Skeletal muscle cell (primary cell): ENCODE data around the gene DUS1L.

ENCODE experiments used
- DNase-seq: peaks from one replicate; pipeline ENCODE4 v3.0.0-alpha.2; 2010; ENCODE audit warnings: low read depth
- H3K4me3 ChIP-seq: 2 replicates; pipeline ENCODE4 v1.5.1; 2011; ENCODE audit warnings: low read depth, mild to moderate bottlenecking, control low read depth, low read length, moderate library complexity

DUS1L gene

DNA sequence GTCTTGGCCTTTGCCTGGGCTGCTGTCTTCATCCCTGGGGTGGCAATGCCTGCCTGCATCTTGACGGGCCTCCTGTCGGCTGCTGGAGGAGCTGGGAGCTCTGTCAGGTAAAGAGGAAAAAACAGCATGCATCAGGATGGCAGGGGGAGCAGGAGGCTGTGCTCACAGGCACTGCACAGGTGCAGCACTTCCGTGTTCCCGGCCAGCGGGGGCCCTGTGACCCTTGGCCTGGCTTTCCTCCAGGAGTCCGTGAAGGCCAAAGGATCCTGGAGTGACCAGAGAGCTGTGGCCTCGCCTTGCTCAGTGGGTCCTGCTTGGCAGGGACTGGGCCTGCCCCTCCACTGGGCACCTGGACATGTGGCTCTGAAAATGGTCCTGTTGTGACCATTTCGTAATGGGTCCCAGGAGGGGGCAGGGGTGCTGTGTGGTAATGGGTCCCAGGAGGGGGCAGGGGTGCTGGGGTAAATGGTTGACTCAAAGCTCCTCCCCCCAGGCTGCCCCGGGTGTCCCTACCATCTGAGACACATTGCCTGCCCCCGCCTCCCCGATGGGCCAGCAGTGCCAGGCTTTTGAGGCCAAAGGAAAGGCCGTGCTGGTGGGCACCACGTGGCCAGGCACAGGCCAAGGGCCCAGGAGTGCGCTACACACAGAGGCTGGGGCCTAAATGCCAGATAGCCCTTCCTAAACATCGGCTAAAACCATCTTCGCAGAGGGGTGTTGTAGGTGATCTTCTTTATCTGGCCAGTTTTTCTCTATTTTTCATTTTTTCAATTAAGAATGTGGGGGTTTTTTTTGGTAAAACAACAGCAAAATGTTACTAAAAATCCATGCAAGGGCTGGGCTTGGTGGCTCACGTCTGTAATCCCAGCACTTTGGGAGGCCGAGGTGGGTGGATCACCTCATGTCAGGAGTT lies 36.4 kb upstream of the DUS1L start:
- DNase-seq = no peak
- no peak overlapping the region for H3K4me3 ChIP-seq

DNA sequence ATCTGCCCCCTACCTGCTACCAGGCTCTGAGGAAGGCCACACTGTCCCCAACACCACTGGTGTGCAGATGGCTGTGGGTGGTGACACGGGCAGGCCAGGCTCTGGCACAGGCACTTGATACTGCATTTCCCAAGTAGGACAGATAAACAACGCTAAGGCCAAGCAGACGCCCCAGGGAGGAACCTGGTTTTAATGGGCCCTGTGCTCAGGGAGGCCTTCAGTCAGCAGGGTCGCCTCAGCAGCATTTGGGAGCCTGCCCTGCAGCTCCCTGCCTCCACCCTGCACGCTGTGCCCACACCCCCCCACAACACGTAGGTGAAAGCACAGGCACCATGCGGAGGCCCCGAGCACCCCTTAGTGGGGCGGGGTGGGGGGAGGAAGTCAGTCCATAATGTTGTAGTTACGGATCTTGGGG lies 35.7 kb upstream of the DUS1L start:
- H3K4me3 ChIP-seq = no peak overlapping the region
- DNase-seq = no peak

DNA sequence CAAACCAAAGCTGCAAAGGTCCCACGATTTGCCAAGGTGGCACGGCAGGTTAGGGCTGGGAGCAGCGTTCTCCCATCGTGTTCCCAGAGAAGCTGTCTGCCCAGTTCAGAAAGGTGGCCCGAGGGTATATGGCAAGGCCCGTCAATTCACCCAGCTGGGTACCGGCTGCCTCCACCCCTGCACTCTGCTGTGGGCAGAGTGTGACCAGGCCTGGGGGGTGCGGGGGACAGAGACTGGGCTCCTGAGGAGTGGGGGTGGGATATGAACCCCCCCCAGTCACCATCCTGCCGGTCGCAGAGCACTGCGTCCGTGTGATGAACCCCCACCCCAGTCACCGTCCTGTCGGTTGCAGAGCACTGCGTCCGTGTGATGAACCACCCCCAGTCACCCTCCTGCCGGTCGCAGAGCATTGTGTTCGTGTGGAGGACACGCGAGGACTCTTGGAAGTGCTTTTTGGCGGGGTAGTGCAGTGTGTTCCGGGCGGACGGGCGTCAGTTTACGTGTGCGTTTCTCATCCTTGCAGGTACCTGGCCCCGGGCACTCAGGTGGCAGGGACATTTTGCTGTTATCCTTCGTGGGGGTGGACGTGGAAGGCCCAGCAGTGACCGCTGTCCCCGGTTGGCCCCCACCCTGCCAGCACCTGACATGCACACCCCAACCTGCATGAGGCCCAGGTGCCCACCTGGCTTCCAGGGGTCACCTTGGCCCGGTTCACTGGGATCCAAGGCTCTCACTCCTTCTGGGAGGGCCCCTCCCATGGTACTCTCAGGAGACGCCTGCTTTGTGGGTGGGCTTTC lies 35.1 kb upstream of the DUS1L start:
- H3K4me3 ChIP-seq = no peak overlapping the region
- no peak for DNase-seq

DNA sequence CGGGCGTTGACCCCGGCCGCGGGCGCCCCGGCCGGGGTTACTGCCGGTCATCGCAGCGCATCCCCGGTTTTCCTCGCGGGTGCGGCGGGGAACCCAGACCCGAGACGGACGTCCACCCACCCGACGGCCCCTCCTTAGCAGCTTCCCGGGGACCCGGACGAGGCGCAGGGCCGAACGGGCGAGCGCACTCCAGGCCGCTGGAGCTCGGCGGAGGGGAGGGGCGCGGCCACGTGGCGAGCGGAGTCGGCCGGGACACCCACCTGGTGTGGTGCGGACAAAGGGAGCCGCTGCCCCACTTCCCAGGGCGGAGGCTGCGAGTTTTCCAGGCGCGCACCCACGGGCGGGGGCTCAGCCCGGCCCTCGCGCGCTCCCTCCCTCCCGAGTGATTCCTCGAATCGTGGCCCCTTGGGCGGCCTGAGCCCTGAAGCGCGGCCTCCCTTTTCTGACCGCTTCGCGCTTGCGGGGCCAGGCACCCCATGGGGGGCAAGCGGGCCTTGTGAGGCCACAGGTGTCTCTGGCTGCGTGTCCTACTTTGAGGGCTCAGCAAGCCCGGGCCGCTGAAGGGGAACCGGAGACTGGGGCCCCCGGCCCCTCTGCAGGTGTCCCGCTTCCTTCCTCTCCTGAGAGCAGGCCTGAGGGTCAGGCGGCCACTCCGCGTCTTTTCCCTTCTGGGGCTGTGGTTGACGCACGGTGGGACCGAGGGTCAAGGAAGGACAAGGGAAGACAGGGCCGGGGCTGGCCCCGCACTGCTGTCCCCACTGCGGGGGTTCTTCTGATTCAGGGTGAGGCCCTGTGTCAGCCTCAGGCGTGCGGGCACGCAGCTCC lies 33.5 kb upstream of the DUS1L start:
- peak overlapping the region; percentile 54 for H3K4me3 ChIP-seq
- no peak for DNase-seq

DNA sequence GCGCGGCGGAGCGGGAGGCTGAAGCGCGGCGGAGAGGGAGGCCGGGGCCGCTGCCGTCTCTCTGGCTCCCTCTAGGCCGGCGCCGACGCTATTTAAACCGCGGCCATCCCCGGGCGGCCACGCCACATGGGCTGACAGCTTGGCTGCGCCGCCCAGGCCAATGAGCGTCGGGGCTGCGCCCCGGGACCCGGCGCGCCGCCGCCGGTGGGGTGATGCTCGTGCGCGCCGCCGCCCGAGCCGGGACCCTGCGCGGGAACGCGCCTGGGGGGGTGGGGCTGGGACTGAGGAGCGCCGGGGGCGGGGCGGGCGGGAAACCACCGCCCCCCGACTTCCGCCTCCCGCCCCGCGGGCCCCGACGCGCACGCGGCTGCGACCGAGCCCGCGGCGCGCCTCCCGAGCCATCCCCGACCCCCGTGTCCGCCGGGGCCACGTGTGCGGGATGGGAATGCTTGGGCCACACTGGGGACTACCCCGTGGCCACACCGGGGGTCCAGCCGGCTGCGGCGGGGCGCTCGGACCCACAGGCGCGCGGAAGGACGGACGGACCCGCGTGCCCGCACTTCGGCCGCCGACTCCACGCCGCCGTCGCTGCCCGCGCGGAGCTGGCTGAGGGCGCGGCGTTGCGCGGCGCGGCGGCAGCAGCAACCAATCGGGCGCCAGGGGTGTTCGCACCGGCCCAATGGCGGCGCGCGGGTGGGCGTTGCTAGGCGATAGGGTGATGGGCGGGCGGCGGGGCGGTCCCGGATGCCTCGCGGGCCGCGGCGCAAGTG lies 32.8 kb upstream of the DUS1L start, which contains the start of gene FASN:
FASN (minus strand) TSS at position 68 of the 770 bp plus-strand sequence. CDS start 1,791 bp downstream, outside the sequence.
- H3K4me3 ChIP-seq = peak within 1 kb of the TSS; percentile 83
- DNase-seq = peak; percentile 85

DNA sequence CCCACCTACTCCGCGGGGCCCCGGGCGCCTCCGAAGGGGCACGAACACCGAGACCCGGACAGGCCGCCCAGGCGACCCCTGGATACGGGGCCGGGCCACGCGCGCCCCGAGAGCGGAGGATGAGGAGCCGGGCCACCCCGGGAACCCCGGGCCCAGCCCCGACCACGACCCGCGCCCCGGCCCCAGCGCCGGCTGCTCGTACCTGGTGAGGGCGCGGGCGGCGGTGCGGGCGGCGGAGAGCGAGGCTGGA lies 32.2 kb upstream of the DUS1L start:
- H3K4me3 ChIP-seq = peak overlapping the region; percentile 83
- DNase-seq = no peak

DNA sequence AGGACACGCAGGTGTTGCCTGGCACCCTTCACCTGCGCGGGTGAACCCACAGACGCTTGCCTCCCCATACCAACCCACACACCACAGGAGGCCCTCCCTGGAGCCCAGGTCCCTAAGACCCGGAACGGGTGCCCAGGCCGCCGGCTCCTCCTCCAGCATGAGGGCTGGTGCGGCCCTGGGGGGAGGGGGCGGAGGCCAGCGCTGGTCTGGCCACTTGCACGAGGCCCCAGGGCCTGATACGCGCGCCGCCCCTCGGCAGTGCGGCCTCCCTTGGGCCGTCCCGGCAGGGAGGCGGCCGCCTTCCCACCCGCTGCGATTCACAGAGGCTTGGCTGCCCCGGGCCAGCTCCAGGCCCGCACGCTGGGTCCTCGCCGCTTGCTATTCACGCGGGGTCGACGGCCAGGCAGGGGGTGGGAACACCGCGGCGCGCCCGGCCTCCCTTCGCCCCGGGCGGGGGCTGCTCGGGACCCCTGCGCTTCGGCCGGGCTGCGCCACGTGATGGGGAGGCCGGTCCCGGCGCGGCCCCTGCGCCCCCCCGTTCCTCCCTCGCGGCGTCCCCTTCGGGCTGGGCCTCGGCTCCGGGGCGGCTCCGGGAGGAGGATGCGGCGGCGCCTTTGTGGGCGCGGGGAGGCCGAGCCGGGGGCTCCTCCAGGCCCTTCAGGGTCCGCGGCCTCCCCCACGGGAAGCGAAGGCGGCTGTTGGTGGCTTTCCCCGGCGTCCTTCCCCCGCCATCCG lies 31.7 kb upstream of the DUS1L start:
- H3K4me3 ChIP-seq = peak overlapping the region; percentile 83
- no peak for DNase-seq

DNA sequence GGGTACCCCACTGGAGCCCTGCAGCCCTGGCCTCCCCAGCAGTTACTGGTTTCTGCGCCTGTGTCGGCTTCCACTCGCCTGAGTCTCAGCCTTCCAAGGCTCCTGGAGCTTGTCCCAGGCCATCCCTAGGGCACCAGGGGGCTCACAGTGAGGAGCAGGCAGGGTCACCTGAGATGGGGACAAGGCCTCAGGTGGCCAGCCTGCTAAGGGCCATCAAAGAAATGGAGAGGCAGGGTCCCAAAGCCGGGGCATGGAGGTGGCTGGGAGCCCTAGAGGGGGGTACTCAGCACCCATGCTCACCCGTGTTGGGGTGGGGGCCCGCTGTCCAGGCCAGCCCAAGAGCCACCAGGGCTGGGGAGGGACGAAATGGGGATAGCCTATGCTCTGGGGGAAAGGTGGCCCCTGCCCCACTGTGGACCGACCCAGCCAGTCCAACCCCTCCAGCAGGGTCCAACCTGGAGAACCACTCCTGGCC lies 31.1 kb upstream of the DUS1L start:
- no peak for DNase-seq
- H3K4me3 ChIP-seq = peak overlapping the region; percentile 83

DNA sequence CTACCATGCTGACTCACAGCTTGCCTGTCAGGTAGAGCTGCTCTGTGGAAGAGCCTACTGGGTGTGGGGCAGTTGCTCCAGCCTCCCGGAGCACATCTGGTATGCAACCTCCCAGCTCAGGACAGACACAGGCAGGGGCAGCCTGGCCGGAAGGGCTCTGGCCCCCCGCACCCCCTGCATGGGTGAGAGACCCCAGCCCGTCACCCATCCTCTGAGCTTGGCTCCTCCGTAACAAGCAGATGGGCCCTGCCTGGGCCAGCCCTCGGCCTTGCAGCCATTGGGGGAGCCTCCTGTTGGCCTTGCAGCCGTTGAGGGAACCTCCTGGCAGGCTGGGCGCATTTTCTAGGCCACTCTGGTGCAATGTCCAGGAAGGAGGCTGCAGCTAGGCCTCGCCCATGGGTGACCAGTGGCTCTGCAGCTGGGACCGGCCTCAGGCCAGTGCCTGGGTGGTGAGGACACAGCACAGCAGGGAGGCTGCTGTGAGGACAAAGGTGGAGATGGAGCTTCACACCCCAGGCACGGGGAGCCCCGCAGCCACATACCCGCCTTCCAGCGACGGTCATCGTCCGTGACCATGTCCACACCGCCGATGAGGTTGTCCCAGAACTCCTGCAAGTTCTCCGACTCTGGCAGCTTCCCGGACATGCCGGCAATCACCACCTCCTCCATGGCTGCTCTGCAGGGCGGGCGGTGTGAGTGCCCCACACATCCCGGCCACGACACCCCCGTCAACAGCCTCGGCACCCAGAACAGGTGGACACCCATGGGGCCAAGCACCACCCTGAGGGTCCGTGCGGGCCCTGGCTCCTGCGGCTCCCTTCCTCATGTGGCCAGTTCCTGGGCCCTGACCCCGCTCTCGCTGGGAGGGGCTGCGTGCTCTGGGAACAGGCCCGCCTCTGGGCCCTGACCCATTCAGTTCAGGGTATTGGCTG lies 30.4 kb upstream of the DUS1L start:
- peak overlapping the region; percentile 83 for H3K4me3 ChIP-seq
- no peak for DNase-seq

DNA sequence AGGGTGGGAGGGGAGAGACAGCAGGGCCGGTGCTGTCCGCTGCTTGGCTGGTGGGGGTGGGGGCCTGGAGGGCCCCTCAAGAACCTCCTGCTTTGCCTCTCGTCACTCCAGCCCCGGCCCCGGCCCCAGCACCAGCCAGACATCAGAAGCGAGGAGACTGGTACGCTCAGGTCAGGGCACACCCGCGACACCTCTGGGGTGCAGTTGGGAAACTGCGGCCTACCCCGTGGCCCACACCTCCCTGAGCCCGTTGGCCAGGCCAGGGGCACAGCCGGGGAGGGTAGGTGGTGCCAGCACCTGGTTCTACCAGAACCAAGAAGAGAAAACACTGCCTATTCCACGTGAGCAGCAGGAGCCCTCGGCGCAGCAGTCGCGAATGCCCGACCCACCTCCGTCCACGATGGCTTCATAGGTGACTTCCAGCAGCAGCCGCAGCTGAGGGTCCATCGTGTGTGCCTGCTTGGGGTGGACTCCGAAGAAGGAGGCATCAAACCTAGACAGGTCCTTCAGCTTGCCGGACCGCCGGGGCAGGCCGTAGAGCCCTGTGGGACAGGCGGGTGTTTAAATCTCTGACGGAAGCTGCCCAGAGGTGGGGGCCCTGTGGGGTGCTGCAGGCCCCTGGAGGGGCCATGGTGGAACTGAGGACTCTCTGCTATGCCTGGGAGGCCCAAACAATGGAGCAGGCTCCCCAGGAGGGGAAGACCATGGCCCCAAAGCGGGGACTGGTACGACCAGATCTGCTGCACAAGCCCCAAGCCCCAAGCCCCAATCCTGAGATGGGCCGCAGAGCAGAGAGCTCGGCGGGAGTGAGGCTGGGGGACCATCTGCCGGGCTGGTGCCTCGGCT lies 29.6 kb upstream of the DUS1L start:
- peak overlapping the region; percentile 83 for H3K4me3 ChIP-seq

DNA sequence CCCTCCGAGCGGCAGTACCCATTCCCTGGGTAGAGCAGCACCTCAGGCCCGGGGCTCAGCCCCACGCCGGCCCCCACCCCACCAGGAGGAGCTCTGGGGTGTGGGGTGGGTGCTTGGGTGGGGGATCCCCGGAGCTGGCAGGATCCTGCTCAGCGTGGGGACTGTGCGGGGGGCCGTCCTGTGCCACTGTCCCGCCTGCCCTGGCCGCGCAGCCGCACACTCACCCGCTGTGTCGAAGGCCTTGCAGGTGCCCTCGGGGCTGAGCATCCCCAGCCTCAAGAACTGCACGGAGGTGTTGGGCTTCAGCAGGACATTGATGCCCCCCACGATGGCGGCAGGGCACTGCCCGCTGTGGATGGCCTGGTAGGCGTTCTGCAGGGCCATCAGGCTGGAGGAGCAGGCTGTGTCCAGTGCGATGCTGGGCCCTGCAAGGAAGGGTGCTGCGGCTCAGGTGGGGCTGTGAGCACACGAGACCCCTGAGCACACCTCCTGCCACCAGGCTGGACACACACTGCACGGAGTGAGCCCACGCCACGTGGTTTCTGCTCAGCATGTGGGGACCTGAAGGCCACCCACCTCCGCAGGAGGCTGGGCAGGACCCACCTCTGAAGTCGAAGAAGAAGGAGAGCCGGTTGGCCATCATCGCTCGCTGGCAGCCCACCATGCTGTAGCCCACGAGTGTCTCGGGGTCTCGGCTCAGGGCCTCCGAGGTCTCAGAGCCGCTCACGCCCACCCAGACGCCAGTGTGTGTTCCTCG lies 27.6 kb upstream of the DUS1L start:
- H3K4me3 ChIP-seq = no peak overlapping the region
- no peak for DNase-seq

More for the DNA sequence above, 29.6 kb upstream of the DUS1L start:
- DNase-seq = no peak

DNA sequence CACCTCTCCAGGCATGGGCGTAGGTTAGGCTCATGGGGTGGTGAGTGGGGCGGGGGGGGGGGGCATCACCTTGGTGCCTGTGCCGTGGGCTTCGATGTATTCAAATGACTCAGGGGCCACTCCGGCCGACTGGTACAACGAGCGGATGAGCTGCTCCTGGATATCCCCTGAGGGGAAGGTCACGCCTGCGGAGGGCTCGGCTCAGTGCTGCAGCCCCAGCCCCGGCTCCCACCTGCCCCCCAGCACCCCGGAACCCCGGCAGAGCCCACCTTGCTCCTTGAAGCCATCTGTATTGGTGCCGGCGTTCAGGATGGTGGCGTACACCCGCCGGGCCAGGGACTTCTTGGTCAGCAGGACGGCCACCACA lies 27.0 kb upstream of the DUS1L start:
- DNase-seq = no peak
- H3K4me3 ChIP-seq = no peak overlapping the region

DNA sequence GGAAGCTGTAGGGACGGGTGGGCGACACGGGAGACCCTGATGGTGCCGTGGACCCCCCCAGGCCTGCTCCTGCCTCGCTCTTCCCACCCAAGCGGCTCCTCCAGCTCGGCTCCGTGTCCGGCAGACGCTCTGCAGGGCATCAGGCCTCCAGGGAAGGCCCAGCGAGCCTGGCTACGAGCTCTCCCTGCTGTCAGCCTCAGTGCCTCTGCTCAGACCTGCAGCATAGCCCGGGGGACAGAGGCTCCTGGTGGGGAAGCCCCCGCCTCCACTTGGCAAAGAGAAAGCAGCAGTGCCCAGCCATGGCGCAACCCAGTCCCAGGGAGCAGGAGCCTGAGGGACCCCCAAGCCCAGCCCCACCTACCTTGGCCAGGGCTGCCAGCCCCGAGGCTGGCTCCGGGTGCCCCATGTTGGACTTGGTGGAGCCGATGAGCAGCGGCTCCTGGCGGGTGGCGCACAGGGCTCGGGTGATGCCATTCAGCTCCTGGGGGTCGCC lies 26.5 kb upstream of the DUS1L start:
- H3K4me3 ChIP-seq = no peak overlapping the region
- no peak for DNase-seq

DNA sequence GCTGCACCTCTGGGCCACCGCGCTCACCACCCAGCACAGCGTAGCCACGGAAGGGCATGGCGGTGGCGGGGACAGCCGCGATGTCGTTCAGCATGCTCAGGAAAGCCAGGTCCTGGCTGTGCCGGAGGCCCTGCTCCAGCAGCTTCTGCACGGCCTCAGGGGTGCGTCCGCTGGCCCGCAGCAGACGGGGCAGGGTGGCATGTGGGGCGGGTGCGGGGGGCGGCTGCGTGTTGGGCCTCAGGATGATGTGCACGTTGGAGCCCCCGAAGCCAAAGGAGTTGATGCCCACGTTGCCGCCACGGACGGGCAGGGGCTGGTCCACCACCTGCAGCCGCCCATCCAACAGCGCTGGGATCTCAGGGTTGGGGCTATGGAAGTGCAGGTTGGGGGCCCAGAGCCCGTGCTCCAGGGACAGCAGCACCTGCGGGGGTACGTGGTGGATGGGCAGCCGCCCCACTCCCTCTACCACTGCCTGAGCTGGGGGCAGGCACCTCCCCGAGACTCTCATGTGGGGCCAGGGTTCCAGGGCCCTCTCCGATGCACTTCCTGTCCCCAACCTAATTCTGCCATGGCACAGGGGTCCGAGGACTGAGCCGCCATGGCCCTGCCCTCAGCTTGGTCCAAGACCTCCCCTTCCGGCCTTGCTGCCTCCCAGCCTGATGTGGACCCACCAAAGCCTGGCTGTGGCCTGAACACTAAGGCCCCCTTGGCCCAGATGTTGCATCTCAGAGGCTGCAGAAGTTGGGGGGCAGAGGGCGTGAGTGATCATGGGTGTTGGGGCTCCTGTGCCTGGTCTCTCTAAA lies 25.9 kb upstream of the DUS1L start:
- no peak for DNase-seq
- no peak overlapping the region for H3K4me3 ChIP-seq
